Thyroid gland (tissue), 4 donors: ENCODE measurements around the gene SH2D5.

Experiments used
- POLR2A ChIP-seq, 2 donors: fragments of 450-650 bp; IDR thresholded peaks; one replicate each; pipeline ENCODE4 v1.6.1; 2017; ENCODE audit warnings: antibody characterized with exemption in 2 of 2, mild to moderate bottlenecking in 2 of 2, moderate library complexity in 1 of 2
- TF ChIP-seq, protein P1 (sequence below), 6 experiments: fragments of 200-600 bp in 3 of 6; fragments of 450-650 bp in 3 of 6; sonication (generic) in 3 of 6; IDR thresholded peaks; one replicate each; pipeline ENCODE4 v1.5.1; 2016 to 2019; ENCODE audit warnings: antibody characterized with exemption in 6 of 6, mild to moderate bottlenecking in 2 of 6, inconsistent platforms in 1 of 6, moderate library complexity in 1 of 6

DNA sequence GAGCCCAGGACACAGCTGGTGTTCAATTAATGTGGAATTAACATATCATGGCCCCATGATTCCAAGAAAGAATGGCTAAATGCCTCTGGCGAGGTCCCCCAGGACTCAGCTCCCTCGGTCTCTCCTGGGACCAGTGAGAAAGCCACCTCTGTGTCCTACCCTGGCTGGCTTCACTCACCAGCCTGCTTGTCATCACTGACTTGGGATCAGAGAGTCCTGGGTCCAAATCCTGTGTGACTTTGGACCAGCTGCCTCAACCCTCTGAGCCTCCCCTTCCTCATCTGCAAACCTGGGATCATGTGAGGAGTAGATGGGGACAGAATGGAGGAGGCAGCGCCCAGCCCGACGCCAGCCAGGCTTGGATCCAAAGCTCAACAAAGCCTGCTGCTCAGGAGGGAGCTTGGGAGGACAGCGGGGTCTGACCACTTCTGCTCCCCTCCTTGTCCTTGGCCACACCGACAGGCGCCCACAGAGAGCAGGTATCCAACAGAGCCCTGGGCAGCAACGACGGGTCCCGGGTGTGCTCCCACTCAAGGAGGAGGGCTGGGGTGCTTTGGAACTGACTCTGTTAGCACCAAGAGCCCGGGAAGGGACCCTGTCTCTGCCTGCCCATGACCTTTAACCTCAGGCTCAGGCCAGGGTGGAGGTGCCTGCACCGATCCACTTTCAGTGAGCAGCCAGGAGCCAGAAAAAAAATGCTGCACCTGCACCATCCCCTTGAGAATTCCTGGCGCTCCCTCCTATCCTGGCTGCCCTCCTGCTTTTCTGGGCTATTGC, 3.2 kb downstream of the SH2D5 start:
- TF ChIP-seq, protein P1, sequence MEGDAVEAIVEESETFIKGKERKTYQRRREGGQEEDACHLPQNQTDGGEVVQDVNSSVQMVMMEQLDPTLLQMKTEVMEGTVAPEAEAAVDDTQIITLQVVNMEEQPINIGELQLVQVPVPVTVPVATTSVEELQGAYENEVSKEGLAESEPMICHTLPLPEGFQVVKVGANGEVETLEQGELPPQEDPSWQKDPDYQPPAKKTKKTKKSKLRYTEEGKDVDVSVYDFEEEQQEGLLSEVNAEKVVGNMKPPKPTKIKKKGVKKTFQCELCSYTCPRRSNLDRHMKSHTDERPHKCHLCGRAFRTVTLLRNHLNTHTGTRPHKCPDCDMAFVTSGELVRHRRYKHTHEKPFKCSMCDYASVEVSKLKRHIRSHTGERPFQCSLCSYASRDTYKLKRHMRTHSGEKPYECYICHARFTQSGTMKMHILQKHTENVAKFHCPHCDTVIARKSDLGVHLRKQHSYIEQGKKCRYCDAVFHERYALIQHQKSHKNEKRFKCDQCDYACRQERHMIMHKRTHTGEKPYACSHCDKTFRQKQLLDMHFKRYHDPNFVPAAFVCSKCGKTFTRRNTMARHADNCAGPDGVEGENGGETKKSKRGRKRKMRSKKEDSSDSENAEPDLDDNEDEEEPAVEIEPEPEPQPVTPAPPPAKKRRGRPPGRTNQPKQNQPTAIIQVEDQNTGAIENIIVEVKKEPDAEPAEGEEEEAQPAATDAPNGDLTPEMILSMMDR (IDR thresholded peaks at IDR 0.05) = no peak
- TF ChIP-seq POLR2A (IDR thresholded peaks at IDR 0.05) = no peak
